Activated naive CD4-positive, alpha-beta T cell treated with anti-CD3 and anti-CD28 coated beads, Interleukin-2, amount 10 ng/mL, durations not matched to agents 7 days and 5 days (primary cell): ENCODE data around the gene RPL39.
"Not testable (repeated sequence)": the region's sequence is repeated elsewhere in the genome, so short reads cannot be mapped to it uniquely, and the experiment has no call there.

Source experiments
- CTCF ChIA-PET: fragments of 350-600 bp; sonication (Branson Sonifier 250); formaldehyde crosslinking; loops from one replicate; lab custom pipeline; 2021; ENCODE audit warnings: antibody characterized with exemption; lab: Charles Lee
- DNase-seq: peaks from one replicate; pipeline ENCODE4 v3.0.0-alpha.2; 2020
- H3K27ac Mint-ChIP-seq: one replicate; pipeline ENCODE4 v1.8.0; 2021; ENCODE audit warnings: mild to moderate bottlenecking, moderate library complexity, mixed read lengths
- H3K27me3 Mint-ChIP-seq: one replicate; pipeline ENCODE4 v1.8.0; 2021; ENCODE audit warnings: mild to moderate bottlenecking, mixed read lengths
- H3K36me3 Mint-ChIP-seq: one replicate; pipeline ENCODE4 v1.8.0; 2021; ENCODE audit warnings: mixed read lengths
- H3K4me1 Mint-ChIP-seq: one replicate; pipeline ENCODE4 v1.8.0; 2021; ENCODE audit warnings: mixed read lengths
- H3K4me3 Mint-ChIP-seq: one replicate; pipeline ENCODE4 v1.8.0; 2021; ENCODE audit warnings: mild to moderate bottlenecking, moderate library complexity, mixed read lengths
- H3K9me3 Mint-ChIP-seq: one replicate; pipeline ENCODE4 v1.8.0; 2021; ENCODE audit warnings: mixed read lengths

The RPL39 gene

DNA sequence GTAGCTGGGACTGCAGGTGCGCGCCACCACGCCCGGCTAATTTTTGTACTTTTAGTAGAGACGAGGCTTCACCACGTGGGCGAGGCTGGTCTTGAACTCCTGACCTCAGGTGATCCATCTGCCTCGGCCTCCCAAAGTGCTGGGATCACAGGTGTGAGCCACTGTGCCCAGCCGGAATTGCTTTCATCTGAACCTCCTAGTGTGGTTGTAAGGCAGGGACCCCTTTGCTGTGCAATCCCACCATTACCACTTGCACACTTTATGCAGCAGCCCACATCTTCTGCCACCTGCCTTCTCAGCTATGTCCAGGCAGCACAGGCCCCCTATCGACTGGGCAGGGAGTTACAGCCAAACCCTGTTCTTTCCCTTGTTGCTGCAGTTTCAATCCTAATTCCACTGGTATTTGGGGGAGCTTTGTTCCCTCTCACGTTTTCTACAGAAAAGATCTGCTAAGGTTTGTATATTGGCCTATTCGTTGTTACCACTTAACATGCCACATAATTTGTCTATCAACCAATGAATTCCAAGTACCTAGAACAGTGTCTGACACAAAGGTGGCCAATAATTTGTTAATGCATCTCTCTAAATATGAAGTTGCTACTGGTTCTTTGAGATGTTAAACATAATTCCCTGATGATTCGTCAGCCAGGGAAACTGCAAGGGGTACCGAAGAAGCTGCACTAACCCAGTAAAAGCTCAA, 6.5 kb downstream of the RPL39 start:
- H3K27ac Mint-ChIP-seq: no peak overlapping the region
- no peaks in the 10 kb centered on the region for H3K27me3 Mint-ChIP-seq
- CTCF ChIA-PET: interaction anchor here (0.6 to 1.9 kb wide), 7 partner anchors 23 to 324 kb away, joined by 3 to 13 read pairs (median 3); partner anchors contain the start of gene SOWAHD
- peak; percentile 66 for DNase-seq
- H3K4me1 Mint-ChIP-seq: peaks cover 33% of the 10 kb centered on the region
- H3K9me3 Mint-ChIP-seq: no peaks in the 10 kb centered on the region
- no peak overlapping the region for H3K4me3 Mint-ChIP-seq
- peaks cover 27% of the 10 kb centered on the region for H3K36me3 Mint-ChIP-seq

DNA sequence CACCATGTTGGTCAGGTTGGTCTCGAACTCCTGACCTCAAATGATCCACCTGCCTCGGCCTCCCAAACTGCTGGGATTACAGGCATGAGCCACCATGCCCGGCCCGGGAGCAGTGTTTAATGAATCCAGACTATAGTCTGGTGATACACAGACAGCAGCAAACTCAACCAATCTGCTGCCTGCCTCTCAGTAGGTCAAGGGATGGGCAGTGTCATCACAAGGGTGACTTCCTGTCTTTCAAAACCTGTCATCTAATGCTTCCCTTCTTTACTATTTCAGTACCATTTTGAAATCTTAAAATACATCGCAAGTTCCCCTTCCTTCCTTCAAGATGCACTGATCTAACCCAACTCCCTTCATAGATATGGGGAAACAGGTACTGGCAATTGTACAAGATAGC, 8.4 kb downstream of the RPL39 start:
- CTCF ChIA-PET: no interaction called here
- DNase-seq: no peak
- peaks cover 20% of the 10 kb centered on the region for H3K36me3 Mint-ChIP-seq
- peaks cover 24% of the 10 kb centered on the region for H3K4me1 Mint-ChIP-seq
- H3K27me3 Mint-ChIP-seq: no peaks in the 10 kb centered on the region
- H3K4me3 Mint-ChIP-seq: no peak overlapping the region
- no peaks in the 10 kb centered on the region for H3K9me3 Mint-ChIP-seq
- no peak overlapping the region for H3K27ac Mint-ChIP-seq

DNA sequence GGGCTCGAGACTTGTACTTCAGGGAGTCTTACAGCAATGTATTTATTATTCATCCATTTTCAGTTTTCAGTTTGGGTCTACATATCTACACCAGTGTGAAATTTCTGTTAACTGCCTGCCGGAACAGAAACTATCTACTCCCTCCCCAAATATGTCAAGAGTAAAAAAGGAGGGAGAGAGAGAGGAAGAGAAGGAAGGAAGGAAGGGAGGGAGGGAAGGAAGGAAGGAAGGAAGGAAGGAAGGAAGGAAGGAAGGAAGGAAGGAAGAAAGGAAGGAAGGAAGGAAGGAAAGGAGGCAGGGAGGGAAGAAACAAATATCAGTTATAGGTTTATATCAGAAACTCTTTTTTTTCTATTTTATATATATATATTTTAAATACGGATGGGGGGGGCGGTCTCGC, 12.6 kb downstream of the RPL39 start:
- H3K9me3 Mint-ChIP-seq: no peaks in the 10 kb centered on the region
- no peak for DNase-seq
- H3K36me3 Mint-ChIP-seq: peaks cover 10% of the 10 kb centered on the region
- CTCF ChIA-PET: interaction anchor here (0.9 to 1.8 kb wide), 3 partner anchors 15 to 260 kb away, joined by 4 read pairs; no protein-coding TSS in a partner anchor
- no peak overlapping the region for H3K27ac Mint-ChIP-seq
- no peak overlapping the region for H3K4me3 Mint-ChIP-seq
- H3K27me3 Mint-ChIP-seq: no peaks in the 10 kb centered on the region
- H3K4me1 Mint-ChIP-seq: peaks cover 12% of the 10 kb centered on the region

DNA sequence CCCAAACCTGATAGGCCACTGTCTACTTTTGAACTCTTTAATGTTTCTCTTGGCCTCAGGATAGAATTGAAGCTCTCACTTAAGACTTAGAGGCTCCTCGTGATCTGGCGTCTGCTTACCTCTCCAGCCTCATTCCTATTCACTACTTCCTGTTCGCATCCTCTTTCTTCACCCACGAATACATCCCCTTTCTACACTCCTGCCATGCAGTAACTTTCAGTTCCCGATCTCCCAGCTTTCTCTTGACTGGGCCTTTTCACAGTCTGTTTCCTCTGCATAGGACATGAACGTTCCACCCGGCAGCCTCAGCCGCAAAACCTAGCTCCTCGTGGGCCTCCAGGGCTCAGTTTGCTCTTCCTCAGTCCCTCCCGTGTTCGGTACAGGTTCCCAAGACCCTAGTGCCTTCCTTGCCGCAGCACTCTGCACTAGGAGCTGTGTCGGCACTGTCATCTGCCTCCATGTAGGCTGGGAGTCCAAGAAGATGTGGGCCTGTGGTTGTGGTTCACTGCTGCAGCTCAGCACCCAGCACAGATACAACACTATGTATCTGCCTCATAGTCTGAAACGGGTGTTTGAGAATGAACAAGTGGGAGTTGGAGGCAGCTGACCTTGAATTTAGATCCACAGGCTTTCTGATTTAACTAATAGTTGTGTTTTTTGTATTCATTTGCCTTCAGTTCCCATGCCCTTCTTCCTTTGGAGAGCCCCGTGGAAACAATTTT, 15.8 kb downstream of the RPL39 start:
- no peaks in the 10 kb centered on the region for H3K27me3 Mint-ChIP-seq
- peaks cover 2% of the 10 kb centered on the region for H3K36me3 Mint-ChIP-seq
- DNase-seq: no peak
- H3K27ac Mint-ChIP-seq: no peak overlapping the region
- H3K9me3 Mint-ChIP-seq: no peaks in the 10 kb centered on the region
- CTCF ChIA-PET: interaction anchor here (1.5 kb wide), 1 partner anchor 21 kb away, joined by 3 read pairs; no protein-coding TSS in a partner anchor
- peaks cover 8% of the 10 kb centered on the region for H3K4me1 Mint-ChIP-seq
- no peak overlapping the region for H3K4me3 Mint-ChIP-seq

DNA sequence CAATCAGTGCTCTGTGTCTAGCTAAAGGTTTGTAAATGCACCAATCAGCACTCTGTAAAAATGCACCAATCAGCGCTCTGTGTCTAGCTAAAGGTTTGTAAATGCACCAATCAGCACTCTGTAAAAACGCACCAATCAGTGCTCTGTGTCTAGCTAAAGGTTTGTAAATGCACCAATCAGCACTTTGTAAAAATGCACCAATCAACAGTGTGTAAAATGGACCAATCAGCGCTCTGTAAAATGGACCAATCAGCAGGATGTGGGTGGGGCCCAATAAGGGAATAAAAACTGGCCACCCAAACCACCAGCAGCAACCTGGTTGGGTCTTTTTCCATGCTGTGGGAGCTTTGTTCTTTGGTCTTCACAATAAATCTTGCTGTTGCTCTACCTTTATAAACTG, 22.0 kb downstream of the RPL39 start:
- H3K4me1 Mint-ChIP-seq, DNase-seq, H3K27ac Mint-ChIP-seq, H3K4me3 Mint-ChIP-seq, H3K36me3 Mint-ChIP-seq, CTCF ChIA-PET, H3K27me3 Mint-ChIP-seq, H3K9me3 Mint-ChIP-seq: not testable (repeated sequence)

DNA sequence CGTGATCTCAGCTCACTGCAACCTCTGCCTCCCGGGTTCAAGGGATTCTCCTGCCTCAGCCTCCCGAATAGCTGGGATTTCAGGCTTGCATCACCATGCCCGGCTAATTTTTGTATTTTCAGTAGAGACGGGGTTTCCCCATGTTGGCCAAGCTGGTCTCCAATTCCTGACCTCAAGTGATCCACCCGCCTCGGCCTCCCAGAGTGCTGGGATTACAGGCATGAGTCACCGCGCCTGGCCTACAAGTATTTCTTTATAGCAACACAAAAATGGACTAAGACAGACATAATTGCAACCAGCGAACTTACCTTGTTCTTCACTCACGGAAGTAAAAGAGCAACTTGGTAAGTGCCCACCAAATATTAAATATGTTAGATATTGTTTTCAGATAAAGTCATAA, 23.0 kb downstream of the RPL39 start:
- H3K9me3 Mint-ChIP-seq, DNase-seq, H3K36me3 Mint-ChIP-seq, H3K4me1 Mint-ChIP-seq, H3K27me3 Mint-ChIP-seq, H3K27ac Mint-ChIP-seq, CTCF ChIA-PET, H3K4me3 Mint-ChIP-seq: not testable (repeated sequence)

DNA sequence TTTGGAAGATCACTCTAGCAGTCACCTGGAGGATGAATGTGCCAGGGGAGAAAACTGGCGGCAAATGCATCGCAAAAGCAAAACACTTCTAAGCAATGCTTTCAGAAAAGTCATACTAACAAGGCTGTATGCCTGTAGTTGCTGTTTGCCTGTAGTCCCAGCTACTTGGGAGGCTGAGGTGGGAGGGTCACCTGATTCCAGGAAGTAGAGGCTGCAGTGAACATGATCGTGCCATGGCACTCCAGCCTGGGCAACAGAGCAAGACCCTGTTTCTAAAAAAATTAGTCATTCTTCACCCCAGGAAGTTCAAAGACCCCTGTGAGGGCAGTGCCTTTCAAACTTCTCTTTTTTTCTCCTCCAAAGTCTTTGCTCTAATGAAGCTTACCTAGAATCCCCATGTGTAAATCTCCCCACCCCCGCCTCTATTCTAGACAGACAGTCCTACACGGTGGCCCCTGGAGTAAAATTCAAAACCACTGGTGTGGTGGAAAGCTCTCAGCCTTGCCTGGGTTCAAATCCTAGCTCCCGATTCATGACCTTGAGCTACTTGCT, 27.5 kb downstream of the RPL39 start:
- CTCF ChIA-PET: interaction anchor here (1.1 kb wide), 1 partner anchor 16 kb away, joined by 4 read pairs; no protein-coding TSS in a partner anchor
- Mint-ChIP-seq H3K4me1 (peaks cover 19% of the 10 kb centered on the region), H3K36me3 (no peaks in the 10 kb centered on the region), H3K27ac (no peak overlapping the region), H3K4me3 (no peak overlapping the region), H3K9me3 (no peaks in the 10 kb centered on the region), H3K27me3 (no peaks in the 10 kb centered on the region)
- no peak for DNase-seq

DNA sequence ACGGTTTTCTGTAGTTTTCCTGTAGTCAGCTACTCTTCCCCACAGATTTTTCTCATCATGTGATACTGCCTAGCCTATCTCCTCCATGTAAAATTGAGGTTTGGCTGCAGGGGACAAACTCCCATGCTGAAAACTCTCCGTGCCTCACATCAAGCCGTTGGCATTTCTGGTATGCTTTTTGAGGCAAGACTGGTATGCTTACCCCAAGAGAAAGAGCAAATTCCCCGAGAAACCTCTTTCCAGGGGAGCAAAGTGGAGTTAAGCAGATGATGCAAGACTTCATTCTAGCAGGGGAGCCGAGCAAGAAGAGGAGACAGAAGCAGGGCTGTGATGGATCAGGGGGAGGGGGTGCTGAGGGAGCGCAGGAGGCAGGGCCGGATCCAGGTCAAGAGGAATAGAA, 28.2 kb downstream of the RPL39 start:
- H3K36me3 Mint-ChIP-seq: no peaks in the 10 kb centered on the region
- H3K27ac Mint-ChIP-seq: no peak overlapping the region
- CTCF ChIA-PET: no interaction called here
- DNase-seq: no peak
- no peaks in the 10 kb centered on the region for H3K9me3 Mint-ChIP-seq
- H3K4me1 Mint-ChIP-seq: peaks cover 19% of the 10 kb centered on the region
- H3K4me3 Mint-ChIP-seq: no peak overlapping the region
- no peaks in the 10 kb centered on the region for H3K27me3 Mint-ChIP-seq

DNA sequence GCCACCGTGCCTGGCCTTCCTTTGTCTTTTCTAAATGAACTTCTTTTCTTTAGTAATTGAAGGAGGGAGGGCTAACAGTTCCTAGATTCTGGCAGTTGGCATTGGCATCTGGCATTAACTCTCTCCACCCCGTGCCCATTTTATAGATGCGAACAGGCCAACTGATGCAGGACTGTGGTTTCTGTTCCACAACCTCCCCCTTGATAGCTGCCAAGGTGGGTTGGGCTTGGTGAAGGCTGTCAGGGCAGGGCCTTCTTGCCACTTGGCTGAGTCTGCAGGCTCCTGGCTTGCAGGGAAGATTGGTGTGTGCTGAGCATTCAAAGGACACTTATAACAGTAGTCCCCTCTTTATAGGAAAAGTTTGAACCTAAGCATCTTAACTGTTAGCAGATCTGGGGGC, 28.7 kb downstream of the RPL39 start:
- H3K27ac Mint-ChIP-seq: no peak overlapping the region

DNA sequence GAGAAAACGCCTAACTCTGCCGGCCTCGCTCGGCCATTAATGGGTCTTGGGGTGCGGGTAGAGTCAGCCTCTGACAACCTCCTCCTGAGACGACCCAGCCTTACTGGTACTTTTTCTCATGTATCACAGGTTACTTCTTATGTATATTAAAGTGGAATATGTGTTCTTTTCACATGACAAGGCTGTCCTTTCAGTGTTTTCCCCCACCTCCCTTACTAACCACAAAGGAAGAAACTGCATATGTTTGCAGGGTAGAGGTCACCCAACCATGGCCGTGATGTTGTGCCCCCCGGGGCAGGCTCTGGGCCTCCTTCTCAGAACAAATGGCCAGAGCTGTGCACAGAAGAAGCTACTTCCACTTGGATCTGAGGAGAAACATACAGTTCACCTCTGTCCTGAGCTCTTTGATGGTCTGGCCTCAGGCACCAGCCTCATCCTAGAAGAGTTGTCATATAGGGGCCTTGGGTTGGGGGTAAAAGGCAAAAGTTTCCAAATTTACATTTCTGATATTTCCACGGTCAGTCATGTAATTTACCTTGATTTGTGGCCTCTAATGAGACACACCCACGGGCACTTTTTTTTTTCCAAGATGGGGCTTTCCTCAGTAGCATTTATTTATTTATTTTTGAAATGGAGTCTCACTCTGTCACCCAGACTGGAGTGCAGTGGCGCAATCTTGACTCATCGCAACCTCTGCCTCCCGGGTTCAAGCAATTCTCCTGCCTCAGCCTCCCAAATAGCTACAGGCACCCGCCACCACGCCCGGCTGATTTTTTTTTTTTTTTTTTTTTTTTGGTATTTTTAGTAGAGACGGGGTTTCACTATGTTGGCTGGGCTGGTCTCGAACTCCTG, 31.2 kb downstream of the RPL39 start:
- Mint-ChIP-seq H3K27ac (no peak overlapping the region), H3K4me1 (peaks cover 47% of the 10 kb centered on the region), H3K27me3 (no peaks in the 10 kb centered on the region), H3K9me3 (no peaks in the 10 kb centered on the region), H3K36me3 (no peaks in the 10 kb centered on the region), H3K4me3 (peak overlapping the region; percentile 40)
- no peak for DNase-seq
- CTCF ChIA-PET: no interaction called here

More for the DNA sequence above, 28.7 kb downstream of the RPL39 start:
- H3K36me3 Mint-ChIP-seq: no peaks in the 10 kb centered on the region
- no peaks in the 10 kb centered on the region for H3K27me3 Mint-ChIP-seq
- no peak overlapping the region for H3K4me3 Mint-ChIP-seq
- CTCF ChIA-PET: no interaction called here
- no peak for DNase-seq
- H3K4me1 Mint-ChIP-seq: peaks cover 22% of the 10 kb centered on the region
- no peaks in the 10 kb centered on the region for H3K9me3 Mint-ChIP-seq

DNA sequence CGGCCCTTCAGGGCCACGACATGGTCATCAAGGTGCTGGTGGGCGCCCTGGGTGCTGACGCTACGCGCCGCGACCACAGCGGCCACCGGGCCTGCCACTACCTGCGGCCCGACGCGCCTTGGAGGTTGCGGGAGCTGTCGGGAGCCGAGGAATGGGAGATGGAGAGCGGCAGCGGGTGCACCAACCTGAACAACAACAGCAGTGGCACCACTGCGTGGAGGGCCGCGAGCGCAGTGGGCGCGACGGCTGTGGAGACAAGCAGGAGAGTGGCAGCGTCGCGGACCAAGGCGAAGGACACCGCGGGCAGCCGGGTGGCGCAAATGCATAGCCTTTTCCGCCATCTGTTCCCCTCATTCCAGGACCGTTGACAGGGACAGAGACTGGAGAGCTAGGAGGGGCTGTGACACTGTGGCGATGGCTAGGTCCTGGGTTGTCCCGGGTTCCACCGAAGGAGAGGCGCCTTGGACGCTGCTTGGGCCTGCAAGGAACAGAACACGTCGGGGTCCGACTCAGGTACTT, 32.1 kb downstream of the RPL39 start:
- H3K9me3 Mint-ChIP-seq: no peaks in the 10 kb centered on the region
- no peak overlapping the region for H3K27ac Mint-ChIP-seq
- H3K4me3 Mint-ChIP-seq: peak overlapping the region; percentile 55
- no peaks in the 10 kb centered on the region for H3K36me3 Mint-ChIP-seq
- no peak for DNase-seq
- peaks cover 56% of the 10 kb centered on the region for H3K4me1 Mint-ChIP-seq
- CTCF ChIA-PET: interaction anchor here (0.7 to 2.7 kb wide), 5 partner anchors 15 to 32 kb away, joined by 3 to 13 read pairs (median 3); partner anchors contain the start of gene RPL39
- H3K27me3 Mint-ChIP-seq: no peaks in the 10 kb centered on the region

DNA sequence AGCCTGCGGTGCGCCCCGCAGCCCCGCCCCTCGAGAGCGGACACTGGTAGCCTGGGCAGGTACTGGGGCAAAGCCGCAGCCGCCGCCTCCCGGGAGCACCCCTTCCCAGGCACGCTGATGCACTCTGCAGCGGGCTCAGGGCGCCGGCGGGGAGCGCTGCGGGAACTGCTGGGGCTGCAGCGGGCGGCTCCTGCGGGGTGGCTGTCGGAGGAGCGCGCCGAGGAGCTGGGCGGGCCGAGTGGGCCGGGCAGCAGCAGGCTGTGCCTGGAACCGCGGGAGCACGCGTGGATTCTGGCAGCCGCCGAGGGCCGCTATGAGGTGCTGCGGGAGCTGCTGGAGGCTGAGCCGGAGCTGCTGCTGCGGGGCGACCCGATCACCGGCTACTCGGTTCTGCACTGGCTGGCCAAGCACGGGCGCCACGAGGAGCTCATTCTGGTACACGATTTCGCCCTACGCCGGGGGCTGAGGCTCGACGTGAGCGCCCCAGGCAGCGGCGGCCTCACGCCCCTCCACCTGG, 32.6 kb downstream of the RPL39 start:
- Mint-ChIP-seq H3K9me3 (no peaks in the 10 kb centered on the region), H3K4me1 (peaks cover 61% of the 10 kb centered on the region), H3K4me3 (peak overlapping the region; percentile 55), H3K27ac (no peak overlapping the region), H3K27me3 (no peaks in the 10 kb centered on the region), H3K36me3 (no peaks in the 10 kb centered on the region)
- CTCF ChIA-PET: interaction anchor here (0.7 to 2.7 kb wide), 6 partner anchors 15 to 32 kb away, joined by 3 to 13 read pairs (median 3); partner anchors contain the start of gene RPL39
- DNase-seq: peak; percentile 54

DNA sequence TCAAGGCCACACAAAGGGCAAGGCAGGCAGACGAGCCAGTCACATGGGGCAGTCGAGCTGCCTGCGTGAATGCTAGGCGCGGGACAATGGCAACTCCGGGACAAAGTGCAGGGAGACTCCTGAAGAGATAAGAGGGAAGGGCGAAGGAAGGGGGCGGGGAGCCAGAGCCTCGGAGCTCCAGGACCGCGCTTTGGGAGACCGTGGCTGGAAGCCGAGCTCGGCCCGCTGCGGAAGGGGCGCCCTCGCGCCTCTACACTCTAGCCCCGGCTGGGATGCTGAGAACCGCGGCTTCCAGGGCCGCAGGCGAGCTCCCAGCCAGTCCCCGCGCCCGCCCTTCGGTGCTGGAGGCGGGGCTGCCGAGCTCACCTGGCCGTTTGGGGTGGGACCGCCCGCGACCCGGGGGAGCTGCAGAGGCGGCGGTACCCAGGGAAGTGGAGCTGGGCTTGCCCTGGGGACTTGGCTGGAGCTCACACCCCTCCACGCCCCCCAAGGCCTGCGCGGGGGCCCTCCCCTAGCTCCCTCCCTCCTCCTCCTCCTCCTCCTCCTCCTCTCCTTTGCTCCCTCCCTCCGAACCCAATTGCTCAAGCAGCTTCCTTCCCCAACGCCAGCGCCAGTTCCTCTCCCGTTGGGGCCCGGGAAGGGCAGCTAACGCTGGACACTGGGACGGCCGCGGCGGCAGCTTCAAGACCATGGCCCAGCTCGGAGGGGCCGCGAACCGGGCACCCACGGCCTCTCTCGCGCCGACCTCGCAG, 33.3 kb downstream of the RPL39 start, which contains the start of gene SOWAHD:
TSS of gene SOWAHD (plus strand) at position 610 of the 752 bp plus-strand sequence. CDS start at position 690, 80 bp downstream.
- CTCF ChIA-PET: interaction anchor here (0.7 to 2.7 kb wide), 5 partner anchors 16 to 99 kb away, joined by 3 to 13 read pairs (median 3); partner anchors contain the start of gene RPL39
- Mint-ChIP-seq H3K27ac (peak within 1 kb of the TSS; percentile 99), H3K36me3 (no peaks in the 10 kb centered on the region), H3K9me3 (no peaks in the 10 kb centered on the region), H3K27me3 (no peaks in the 10 kb centered on the region), H3K4me1 (peaks cover 59% of the 10 kb centered on the region), H3K4me3 (peak within 1 kb of the TSS; percentile 73)
- DNase-seq: peak; percentile 61
